ENCODE measurements around the gene INTS6L. TPM values are rescaled to one million over a fixed set of nuclear protein-coding genes. Genes with fewer than 3 reads are reported as not detected.

INTS6L gene
- total and polyA plus RNA-seq, 2 of the 8 experiments (the other 6 are each of a cell fraction or from before 2014, with no cell fraction given) = 4.1 to 5.2 TPM

DNA sequence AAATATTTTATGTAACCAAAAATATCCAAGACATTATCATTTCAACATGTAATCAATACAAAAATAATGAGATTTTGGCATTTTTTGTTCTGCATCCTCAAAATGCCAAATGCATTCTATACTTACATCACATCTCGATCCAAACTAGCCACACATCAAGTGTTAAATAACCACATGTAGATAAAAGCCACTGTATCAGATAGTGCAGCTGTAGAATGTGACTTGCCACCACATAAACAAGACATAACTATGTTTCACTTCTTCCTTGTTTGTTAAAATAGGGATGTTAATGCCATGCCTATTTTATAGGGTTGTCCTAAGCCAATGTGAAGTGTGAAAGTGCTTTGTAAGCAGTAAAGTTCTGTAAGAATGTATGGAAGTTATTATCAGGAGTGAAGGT, 20.9 kb downstream of the INTS6L start:
- no peaks in the 10 kb centered on the region for H3K27me3 ChIP-seq (replicated peaks in 1 of 4; ENCODE audit: control insufficient read depth in 3 of 4, extremely low read depth in 1 of 4, insufficient read depth in 3 of 4, low read length in 3 of 4)
- no peak for FAIRE-seq
- no peak for TF ChIP-seq CHD1 (IDR thresholded peaks at IDR 0.05; ENCODE audit: low read depth, low read length)
- no peak for TF ChIP-seq BRCA1 (IDR thresholded peaks at IDR 0.05; ENCODE audit: low read depth, low read length)
- TF ChIP-seq HDAC6 (IDR thresholded peaks at IDR 0.05; ENCODE audit: low read depth, low read length) = no peak
- TF ChIP-seq CEBPB (IDR thresholded peaks at IDR 0.05; ENCODE audit: low read depth, low read length) = no peak
- TF ChIP-seq CREB1 (IDR thresholded peaks at IDR 0.05) = no peak
- no peak for TF ChIP-seq RFX5 (IDR thresholded peaks at IDR 0.05; ENCODE audit: borderline replicate concordance, low read depth, low read length)
- TF ChIP-seq PHF8 (conservative IDR thresholded peaks at IDR 0.05; ENCODE audit: low read depth, low read length) = no peak
- no peak for TF ChIP-seq BACH1 (IDR thresholded peaks at IDR 0.05; ENCODE audit: low read length)
- TF ChIP-seq TAF1 (IDR thresholded peaks at IDR 0.05; ENCODE audit: low read depth, low read length) = no peak
- TF ChIP-seq SP2 (IDR thresholded peaks at IDR 0.05; ENCODE audit: low read length) = no peak
- no peak for TF ChIP-seq KDM1A (IDR thresholded peaks at IDR 0.05; ENCODE audit: borderline replicate concordance, low read length)
- no peak for TF ChIP-seq EZH2 (IDR thresholded peaks at IDR 0.05; ENCODE audit: low read depth, low read length, severe bottlenecking)
- no peak for TF ChIP-seq RBBP5 (IDR thresholded peaks at IDR 0.05; ENCODE audit: borderline replicate concordance, low read depth, low read length)
- TF ChIP-seq SAP30 (IDR thresholded peaks at IDR 0.05; ENCODE audit: insufficient read depth, insufficient replicate concordance, low read length) = no peak
- TF ChIP-seq GABPA (IDR thresholded peaks at IDR 0.05; ENCODE audit: borderline replicate concordance, insufficient read depth, low read length) = no peak
- TF ChIP-seq CBX5 (IDR thresholded peaks at IDR 0.05; ENCODE audit: low read depth, low read length) = no peak

More for the DNA sequence above, 20.9 kb downstream of the INTS6L start:
- no peak overlapping the region for H3K4ac ChIP-seq (replicated peaks; ENCODE audit: insufficient read length, low read depth, low read length)
- no peak overlapping the region for H3K9ac ChIP-seq (replicated peaks in 1 of 4; ENCODE audit: extremely low read depth in 1 of 4, low read depth in 3 of 4, low read length in 3 of 4)
- no peaks in the 10 kb centered on the region for H3K36me3 ChIP-seq (ENCODE audit: control insufficient read depth in 2 of 4, insufficient read depth in 4 of 4, low read length in 3 of 4)
- H4K8ac ChIP-seq (ENCODE audit: extremely low read depth, insufficient read depth, low read length) = no peak overlapping the region
- no peak overlapping the region for H3K23ac ChIP-seq (ENCODE audit: insufficient read length)
- no peak overlapping the region for H3K27ac ChIP-seq (ENCODE audit: low read depth, low read length)
- no peaks in the 10 kb centered on the region for H4K20me1 ChIP-seq (replicated peaks in 1 of 2; ENCODE audit: control insufficient read depth in 1 of 2, insufficient read depth in 2 of 2, low read length in 2 of 2)
- 83% methylated on average over 1 of the region's 1 CpG; no CpG with 5 or more reads in 1 of the 2 experiments for WGBS, 2 experiments (ENCODE audit: extremely low coverage in 1 of 2, insufficient coverage in 1 of 2, insufficient read length in 1 of 2, insufficient replicate concordance in 2 of 2, low coverage in 1 of 2, low lambda C conversion rate in 2 of 2, missing lambda C conversion rate in 1 of 2)
- H3K79me2 ChIP-seq (ENCODE audit: control insufficient read depth in 1 of 2, insufficient read depth in 2 of 2, low read length in 2 of 2) = no peaks in the 10 kb centered on the region
- no peaks in the 10 kb centered on the region for H3K79me1 ChIP-seq (ENCODE audit: low read depth, low read length)
- no peak overlapping the region for H4K5ac ChIP-seq (ENCODE audit: insufficient read length, low read depth, low read length)
- H3K4me2 ChIP-seq (ENCODE audit: insufficient read depth in 1 of 2, low read depth in 2 of 2, low read length in 2 of 2) = no peak overlapping the region
- H2AFZ ChIP-seq (ENCODE audit: low read length) = no peak overlapping the region
- POLR2A ChIA-PET (ENCODE audit: partially characterized antibody) = no interaction called here
- H3K14ac ChIP-seq (ENCODE audit: insufficient read length) = no peak overlapping the region
- no peak overlapping the region for H2BK5ac ChIP-seq (ENCODE audit: low read depth, low read length)
- CTCF ChIA-PET (ENCODE audit: partially characterized antibody) = interaction anchor here (1.7 kb wide), 1 partner anchor 9 kb away, joined by 6 read pairs; no protein-coding TSS in a partner anchor
- H4K91ac ChIP-seq (replicated peaks; ENCODE audit: insufficient read length, low read length) = no peak overlapping the region
- H2BK20ac ChIP-seq (ENCODE audit: low read length) = no peak overlapping the region
- H3K56ac ChIP-seq (replicated peaks; ENCODE audit: insufficient read length, low read depth, low read length) = no peak overlapping the region
- no peak overlapping the region for H3K18ac ChIP-seq (ENCODE audit: extremely low read depth, low read length)
- H3K4me3 ChIP-seq (ENCODE audit: extremely low read depth in 1 of 4, insufficient read depth in 2 of 4, low read depth in 3 of 4, low read length in 4 of 4) = no peak overlapping the region
- H2AK5ac ChIP-seq (ENCODE audit: low read depth, low read length) = no peak overlapping the region
- H2BK12ac ChIP-seq (ENCODE audit: low read depth, low read length) = no peak overlapping the region
- no peaks in the 10 kb centered on the region for H3K23me2 ChIP-seq (ENCODE audit: low read depth, low read length)
- H3K4me1 ChIP-seq (replicated peaks in 1 of 4; ENCODE audit: control insufficient read depth in 3 of 4, insufficient read depth in 4 of 4, low read length in 3 of 4) = no peaks in the 10 kb centered on the region
- no peak for DNase-seq (ENCODE audit: low read depth in 1 of 2, low spot score in 2 of 2)
- H2BK120ac ChIP-seq (replicated peaks; ENCODE audit: low read depth, low read length) = no peak overlapping the region
- H3K9me3 ChIP-seq (ENCODE audit: insufficient read depth in 2 of 2, low read depth in 1 of 2, low read length in 1 of 2) = no peaks in the 10 kb centered on the region
- H2BK15ac ChIP-seq (ENCODE audit: low read length) = no peak overlapping the region
